SK-N-MC (cell line): ENCODE results near the gene WWC1.

Experiments
- DNase-seq: peaks from one replicate; pipeline ENCODE4 v3.0.0-alpha.2; 2011; ENCODE audit warnings: low read depth, low spot score
- H3K27ac ChIP-seq: fragments of 200-600 bp; sonication (generic); 2 replicates; pipeline ENCODE4 v1.5.1; 2016; ENCODE audit warnings: mixed run types
- H3K36me3 ChIP-seq: fragments of 200-600 bp; sonication (generic); 2 replicates; pipeline ENCODE4 v1.6.1; 2017; ENCODE audit warnings: antibody characterized with exemption, low read length, mixed read lengths; ENCODE audit not compliant: insufficient read depth
- H3K4me3 ChIP-seq: fragments of 200-600 bp; sonication (generic); 2 replicates; pipeline ENCODE4 v1.5.1; 2016
- H3K9ac ChIP-seq: fragments of 200-600 bp; sonication (generic); 2 replicates; pipeline ENCODE4 v1.8.0; 2017; ENCODE audit warnings: mixed run types, mixed read lengths; ENCODE audit not compliant: insufficient read length
- H3K9me3 ChIP-seq: fragments of 200-600 bp; sonication (generic); 2 replicates; pipeline ENCODE4 v1.6.1; 2017; ENCODE audit warnings: low read depth, mild to moderate bottlenecking, antibody characterized with exemption, low read length, moderate library complexity, mixed read lengths
- EZH2 ChIP-seq: fragments of 200-600 bp; sonication (generic); IDR thresholded peaks from one replicate; pipeline ENCODE4 v1.6.1; 2017; ENCODE audit warnings: antibody characterized with exemption
- FOXP2 ChIP-seq: optimal IDR thresholded peaks from 2 replicates; pipeline ENCODE3; 2011; ENCODE audit warnings: mild to moderate bottlenecking, moderate library complexity; ENCODE audit not compliant: insufficient read depth; ENCODE audit errors: extremely low read length, control extremely low read depth
- POLR2AphosphoS5 ChIP-seq: IDR thresholded peaks from 2 replicates; pipeline ENCODE4 v1.6.1; 2012; ENCODE audit warnings: mild to moderate bottlenecking, low read depth, low read length, borderline replicate concordance

The WWC1 gene

GRCh38 chr5:168291342-168291963 lies at the start of gene WWC1:
Gene WWC1 (plus strand): TSS chr5:168291645. CDS start chr5:168292153, 508 bp downstream.
- H3K9me3 ChIP-seq, result no peaks in the 10 kb centered on the region
- H3K27ac ChIP-seq, result no peak within 1 kb of the TSS
- H3K4me3 ChIP-seq, result peak within 1 kb of the TSS; percentile 66
- no peak within 1 kb of the TSS for H3K9ac ChIP-seq
- no peak for TF ChIP-seq FOXP2
- TF ChIP-seq EZH2, result no peak
- no peak for TF ChIP-seq POLR2AphosphoS5
- no peaks in the 10 kb centered on the region for H3K36me3 ChIP-seq
- DNase-seq, result no peak

- no peak overlapping the region for H3K27ac ChIP-seq
- no peak for TF ChIP-seq FOXP2
- no peak for TF ChIP-seq POLR2AphosphoS5
- no peak for TF ChIP-seq EZH2
- no peak for DNase-seq
- H3K4me3 ChIP-seq, result no peak overlapping the region
- H3K36me3 ChIP-seq, result peaks cover 32% of the 10 kb centered on the region
- H3K9ac ChIP-seq, result no peak overlapping the region
- H3K9me3 ChIP-seq, result no peaks in the 10 kb centered on the region
Measured at GRCh38 chr5:168244838-168245559, 46.4 kb upstream of the WWC1 start.

- Histone ChIP-seq H3K36me3 (peaks cover 24% of the 10 kb centered on the region), H3K27ac (no peak overlapping the region), H3K9ac (no peak overlapping the region), H3K9me3 (no peaks in the 10 kb centered on the region), H3K4me3 (no peak overlapping the region)
- no peak for DNase-seq
- TF ChIP-seq POLR2AphosphoS5 (no peak), FOXP2 (no peak), EZH2 (no peak)
Measured at GRCh38 chr5:168249923-168250322, 41.5 kb upstream of the WWC1 start.

- Histone ChIP-seq H3K9ac (no peak overlapping the region), H3K9me3 (no peaks in the 10 kb centered on the region), H3K27ac (no peak overlapping the region), H3K4me3 (no peak overlapping the region), H3K36me3 (peaks cover 23% of the 10 kb centered on the region)
- TF ChIP-seq POLR2AphosphoS5, result no peak
- no peak for TF ChIP-seq EZH2
- no peak for TF ChIP-seq FOXP2
- DNase-seq, result no peak
Measured at GRCh38 chr5:168251259-168251658, 40.2 kb upstream of the WWC1 start.

GRCh38 chr5:168254013-168254693 lies 37.3 kb upstream of the WWC1 start:
- no peak overlapping the region for H3K27ac ChIP-seq
- no peak overlapping the region for H3K9ac ChIP-seq
- TF ChIP-seq POLR2AphosphoS5, result no peak
- no peak for TF ChIP-seq FOXP2
- no peak for TF ChIP-seq EZH2
- no peaks in the 10 kb centered on the region for H3K9me3 ChIP-seq
- DNase-seq, result no peak
- H3K36me3 ChIP-seq, result no peaks in the 10 kb centered on the region
- H3K4me3 ChIP-seq, result no peak overlapping the region

- Histone ChIP-seq H3K36me3 (no peaks in the 10 kb centered on the region; the same call in 1 of the 2 replicates), H3K4me3 (no peak overlapping the region), H3K9me3 (no peaks in the 10 kb centered on the region), H3K9ac (no peak overlapping the region), H3K27ac (no peak overlapping the region)
- TF ChIP-seq POLR2AphosphoS5, result no peak
- TF ChIP-seq FOXP2, result no peak
- no peak for TF ChIP-seq EZH2
- DNase-seq, result no peak
Measured at GRCh38 chr5:168260353-168261226, 30.9 kb upstream of the WWC1 start.

- no peaks in the 10 kb centered on the region for H3K9me3 ChIP-seq
- no peak for TF ChIP-seq POLR2AphosphoS5
- TF ChIP-seq FOXP2, result no peak
- no peak for DNase-seq
- H3K27ac ChIP-seq, result no peak overlapping the region
- no peak overlapping the region for H3K9ac ChIP-seq
- no peak overlapping the region for H3K4me3 ChIP-seq
- no peaks in the 10 kb centered on the region; the same call in 1 of the 2 replicates for H3K36me3 ChIP-seq
Measured at GRCh38 chr5:168261227-168261571, 30.2 kb upstream of the WWC1 start.
